NB4 (cell line): ENCODE measurements around the gene GNAI1.

Source experiments
- MYC ChIP-seq: IDR thresholded peaks from 2 replicates; pipeline ENCODE4 v1.6.1; 2011; ENCODE audit warnings: low read depth, low read length
- POLR2A ChIP-seq: IDR thresholded peaks from 2 replicates; pipeline ENCODE4 v1.6.1; 2011; ENCODE audit warnings: mild to moderate bottlenecking; ENCODE audit not compliant: insufficient read length; ENCODE audit errors: extremely low read depth
- TF ChIP-seq, protein P1 (sequence below): IDR thresholded peaks from one replicate; pipeline ENCODE4 v1.5.1; 2012; ENCODE audit warnings: low read depth, low read length
- TF ChIP-seq, protein P2 (sequence below): IDR thresholded peaks from 2 replicates; pipeline ENCODE4 v1.6.1; 2011; ENCODE audit warnings: low read depth, low read length

DNA sequence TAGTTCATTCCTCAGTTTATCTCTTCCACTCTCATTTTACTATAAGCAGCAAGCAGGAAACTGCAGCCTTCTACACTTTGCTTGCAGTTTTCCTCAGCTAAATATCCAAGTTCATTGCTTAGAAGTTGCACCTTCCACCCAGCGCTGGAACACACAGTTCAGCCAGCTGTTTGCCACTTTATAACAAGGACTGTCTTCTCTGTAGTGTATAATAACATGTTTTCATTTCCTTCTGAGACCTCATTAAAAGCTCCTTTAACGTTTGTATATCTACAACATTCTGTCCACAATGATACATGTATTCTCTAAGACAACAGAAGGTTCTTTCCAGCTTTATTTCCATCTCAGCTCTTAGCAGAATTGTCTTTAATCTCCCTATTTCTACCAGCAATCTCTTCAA is 74.1 kb downstream of the GNAI1 start:
- TF ChIP-seq POLR2A, result no peak
- TF ChIP-seq, protein P1, sequence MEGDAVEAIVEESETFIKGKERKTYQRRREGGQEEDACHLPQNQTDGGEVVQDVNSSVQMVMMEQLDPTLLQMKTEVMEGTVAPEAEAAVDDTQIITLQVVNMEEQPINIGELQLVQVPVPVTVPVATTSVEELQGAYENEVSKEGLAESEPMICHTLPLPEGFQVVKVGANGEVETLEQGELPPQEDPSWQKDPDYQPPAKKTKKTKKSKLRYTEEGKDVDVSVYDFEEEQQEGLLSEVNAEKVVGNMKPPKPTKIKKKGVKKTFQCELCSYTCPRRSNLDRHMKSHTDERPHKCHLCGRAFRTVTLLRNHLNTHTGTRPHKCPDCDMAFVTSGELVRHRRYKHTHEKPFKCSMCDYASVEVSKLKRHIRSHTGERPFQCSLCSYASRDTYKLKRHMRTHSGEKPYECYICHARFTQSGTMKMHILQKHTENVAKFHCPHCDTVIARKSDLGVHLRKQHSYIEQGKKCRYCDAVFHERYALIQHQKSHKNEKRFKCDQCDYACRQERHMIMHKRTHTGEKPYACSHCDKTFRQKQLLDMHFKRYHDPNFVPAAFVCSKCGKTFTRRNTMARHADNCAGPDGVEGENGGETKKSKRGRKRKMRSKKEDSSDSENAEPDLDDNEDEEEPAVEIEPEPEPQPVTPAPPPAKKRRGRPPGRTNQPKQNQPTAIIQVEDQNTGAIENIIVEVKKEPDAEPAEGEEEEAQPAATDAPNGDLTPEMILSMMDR, result no peak
- no peak for TF ChIP-seq MYC
- TF ChIP-seq, protein P2, sequence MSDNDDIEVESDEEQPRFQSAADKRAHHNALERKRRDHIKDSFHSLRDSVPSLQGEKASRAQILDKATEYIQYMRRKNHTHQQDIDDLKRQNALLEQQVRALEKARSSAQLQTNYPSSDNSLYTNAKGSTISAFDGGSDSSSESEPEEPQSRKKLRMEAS, result no peak
